Sigmoid colon (tissue), 4 donors: ENCODE measurements around the gene SNX15.
A peak's percentile ranks its signal among the peaks of the same experiment; 100 is the strongest.

Source experiments
- CTCF ChIP-seq, 4 experiments: fragments of 450-650 bp in 3 of 4; fragments of 200-600 bp in 1 of 4; IDR thresholded peaks; one replicate each; pipeline ENCODE4 v1.5.1; 2016 to 2019; ENCODE audit warnings: antibody characterized with exemption in 4 of 4, mild to moderate bottlenecking in 3 of 4, moderate library complexity in 2 of 4
- POLR2AphosphoS5 ChIP-seq, 4 donors: sonication (generic); formaldehyde crosslinking; IDR thresholded peaks; one replicate each; pipeline ENCODE4 v1.6.1; 2017; ENCODE audit warnings: antibody characterized with exemption in 4 of 4

GRCh38 chr11:65040847-65041622 lies 13.8 kb downstream of the SNX15 start, which contains the start of gene SAC3D1:
- no peak for TF ChIP-seq CTCF (IDR thresholded peaks at IDR 0.05)
- TF ChIP-seq POLR2AphosphoS5 (IDR thresholded peaks at IDR 0.05): peak; percentile 52 to 81 (median 66)
